ENCODE measurements around the gene LAMC3.

Gene LAMC3

DNA sequence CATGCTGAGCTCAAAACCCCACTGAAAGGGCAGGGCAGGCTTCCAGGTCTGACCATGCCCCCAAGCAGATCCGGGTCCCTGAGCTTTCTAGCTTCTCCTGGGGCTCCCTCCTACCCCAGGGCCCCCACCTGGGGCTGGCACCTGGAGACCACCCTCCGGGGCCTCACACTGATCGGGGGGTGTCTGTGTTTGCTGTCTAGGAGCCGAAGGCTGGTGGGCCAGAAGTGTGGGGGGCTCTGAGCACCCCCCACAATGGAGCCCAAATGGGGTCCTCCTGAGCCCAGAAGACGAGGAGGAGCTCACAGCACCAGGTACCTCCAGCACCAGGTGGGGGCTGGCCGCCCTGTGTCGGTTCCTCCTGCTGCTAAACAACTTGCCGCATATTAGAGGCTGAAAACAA lies 39.8 kb downstream of the LAMC3 start:
- DNase-seq = no peak

DNA sequence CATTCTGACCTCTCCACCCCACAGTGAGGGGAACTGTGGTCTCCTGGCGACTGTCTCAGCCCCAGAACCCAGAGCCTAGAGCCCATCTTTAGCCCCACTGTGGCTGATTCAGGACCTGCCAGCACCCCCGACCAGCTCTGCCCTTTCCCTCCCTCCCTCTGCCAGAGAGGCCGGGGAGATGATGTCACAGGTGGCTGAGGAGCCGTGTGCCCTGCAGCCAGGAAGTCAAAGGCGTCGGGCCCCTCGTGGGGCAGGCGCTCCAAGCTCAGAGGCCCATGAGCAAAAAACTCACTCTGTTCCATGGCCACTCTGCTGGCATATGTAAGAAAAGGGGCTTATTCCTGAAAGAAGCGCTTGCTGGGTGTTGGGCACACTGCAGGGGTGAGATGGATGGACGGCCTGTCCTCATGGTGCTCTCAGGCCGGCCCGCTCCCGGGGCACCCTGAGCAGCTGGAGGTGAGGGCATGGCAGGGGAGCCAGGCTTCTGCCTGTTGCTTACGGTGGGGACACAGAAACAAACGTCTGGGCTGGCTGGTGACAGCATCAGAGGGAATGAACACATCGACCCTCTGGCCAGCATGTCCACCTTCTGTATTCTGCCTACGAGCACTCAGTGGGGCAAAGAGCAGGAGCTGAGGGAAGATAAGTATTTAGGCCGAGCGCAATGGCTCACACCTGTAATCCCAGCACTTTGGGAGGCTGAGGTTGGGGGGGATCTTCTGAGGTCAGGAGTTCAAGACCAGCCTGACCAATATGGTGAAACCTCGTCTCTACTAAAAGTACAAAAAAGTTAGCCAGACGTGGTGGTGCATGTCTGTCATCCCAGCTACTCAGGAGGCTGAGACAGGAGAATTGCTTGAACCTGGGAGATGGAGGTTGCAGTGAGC lies 41.1 kb downstream of the LAMC3 start:
- DNase-seq = no peak

DNA sequence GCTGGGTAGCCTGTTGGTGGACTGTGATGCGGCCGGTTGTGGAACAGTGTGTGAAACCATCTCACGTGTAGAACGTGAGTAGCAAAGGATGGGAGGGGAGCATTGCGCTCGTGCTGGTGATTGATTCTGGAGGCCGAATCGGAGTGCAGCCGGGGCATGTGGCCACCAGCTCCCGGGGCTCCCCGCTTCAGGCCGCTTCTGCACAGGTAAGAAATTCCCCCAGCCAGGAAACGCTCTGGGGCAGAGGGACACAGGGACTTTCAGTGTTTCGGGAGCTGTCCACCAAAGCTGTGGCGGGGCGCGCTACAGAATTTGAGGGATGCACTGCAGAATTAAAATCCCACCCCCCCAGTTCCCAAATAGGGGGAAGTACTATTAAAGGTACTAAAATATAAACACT lies 41.9 kb downstream of the LAMC3 start:
- no peak for DNase-seq

DNA sequence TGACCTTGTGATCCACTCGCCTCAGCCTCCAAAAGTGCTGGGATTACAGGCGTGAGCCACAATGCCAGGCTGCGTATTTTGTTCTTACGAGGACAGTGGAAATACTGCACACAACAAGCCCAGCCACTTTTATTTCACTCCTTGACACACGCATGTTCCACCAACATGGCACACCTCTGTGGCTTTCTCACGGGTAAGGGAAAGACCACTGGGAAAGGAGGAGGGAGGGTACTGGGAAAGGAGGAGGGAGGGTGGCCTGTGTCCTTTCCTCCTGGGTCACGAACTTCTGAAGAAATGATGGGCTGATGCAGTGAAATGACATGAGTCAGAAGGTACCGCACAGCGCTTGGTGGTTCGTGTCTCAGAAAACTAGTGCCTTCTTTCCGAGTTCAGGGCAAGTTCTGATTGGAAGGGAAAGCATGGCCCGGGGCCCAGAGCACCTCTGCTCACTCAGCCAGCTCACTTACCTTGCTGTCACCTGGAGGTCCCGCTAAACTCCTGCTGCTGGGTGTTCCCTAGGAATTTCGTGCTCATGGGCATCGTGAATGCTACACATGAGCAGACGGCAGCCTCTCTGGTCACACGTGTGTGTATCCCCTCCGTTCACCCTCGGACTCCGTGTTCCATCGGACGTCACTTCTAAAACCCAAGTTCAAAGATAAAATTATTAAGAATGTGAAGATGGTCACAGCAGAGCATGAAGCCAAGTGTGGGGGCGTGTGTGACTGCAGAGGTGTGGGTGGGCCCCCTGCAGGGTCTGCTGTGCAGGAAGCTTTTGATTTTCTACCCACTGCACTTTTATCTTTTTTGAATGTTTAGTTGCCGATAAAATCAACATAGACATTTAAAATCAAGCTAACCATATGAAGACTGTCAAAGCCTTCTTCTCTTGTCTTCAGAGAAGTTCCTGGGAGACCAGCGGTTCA lies 42.9 kb downstream of the LAMC3 start:
- DNase-seq = no peak

DNA sequence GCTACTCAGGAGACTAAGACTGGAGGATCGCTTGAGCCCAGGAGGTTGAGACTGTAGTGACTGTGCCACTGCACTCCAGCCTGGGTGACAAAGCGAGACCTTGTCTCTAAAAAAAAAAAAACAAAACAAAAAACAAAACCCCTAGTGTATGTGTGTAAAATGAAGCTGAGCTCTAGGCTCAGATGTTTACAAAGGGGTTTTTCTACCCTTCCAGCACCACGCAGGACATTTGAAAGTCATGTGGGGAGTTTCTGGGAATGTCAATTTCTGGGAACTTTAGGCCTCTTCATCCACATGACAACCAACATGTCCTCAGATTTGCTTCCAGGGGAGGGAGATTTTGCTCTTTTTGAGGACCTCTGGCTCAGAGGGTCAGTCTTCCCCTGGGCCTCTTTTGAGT lies 44.9 kb downstream of the LAMC3 start:
- DNase-seq = no peak

DNA sequence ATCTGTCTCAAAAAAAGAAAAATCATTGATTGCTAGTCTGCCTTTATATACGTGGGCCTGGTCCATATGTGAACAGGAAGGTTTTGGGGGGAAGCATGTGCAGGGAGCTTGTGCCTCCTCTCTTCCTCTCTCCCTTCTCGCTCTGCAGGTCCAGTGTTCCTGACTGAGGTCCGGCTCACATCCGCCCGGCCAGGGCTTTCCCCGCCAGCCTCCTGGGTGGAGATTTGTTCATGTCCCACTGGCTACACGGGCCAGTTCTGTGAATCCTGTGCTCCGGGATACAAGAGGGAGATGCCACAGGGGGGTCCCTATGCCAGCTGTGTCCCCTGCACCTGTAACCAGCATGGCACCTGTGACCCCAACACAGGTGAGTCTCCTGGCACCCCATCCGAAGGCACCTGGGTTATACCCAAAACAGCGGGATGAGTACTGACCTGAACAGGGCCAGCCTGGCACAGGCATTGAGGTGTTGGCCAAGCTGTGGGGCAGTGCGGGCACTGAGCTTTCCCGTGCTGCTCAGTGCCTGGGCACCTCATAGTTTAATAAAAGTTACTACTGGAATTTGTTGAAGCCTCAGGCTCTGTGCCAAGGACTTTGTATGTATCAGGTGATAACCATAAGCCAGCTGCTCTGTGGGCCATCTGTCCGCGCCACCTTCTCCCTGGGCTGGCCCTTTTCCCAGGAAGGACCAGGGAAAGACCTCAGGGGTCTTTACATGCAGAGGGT lies 48.0 kb downstream of the LAMC3 start:
- DNase-seq = no peak

DNA sequence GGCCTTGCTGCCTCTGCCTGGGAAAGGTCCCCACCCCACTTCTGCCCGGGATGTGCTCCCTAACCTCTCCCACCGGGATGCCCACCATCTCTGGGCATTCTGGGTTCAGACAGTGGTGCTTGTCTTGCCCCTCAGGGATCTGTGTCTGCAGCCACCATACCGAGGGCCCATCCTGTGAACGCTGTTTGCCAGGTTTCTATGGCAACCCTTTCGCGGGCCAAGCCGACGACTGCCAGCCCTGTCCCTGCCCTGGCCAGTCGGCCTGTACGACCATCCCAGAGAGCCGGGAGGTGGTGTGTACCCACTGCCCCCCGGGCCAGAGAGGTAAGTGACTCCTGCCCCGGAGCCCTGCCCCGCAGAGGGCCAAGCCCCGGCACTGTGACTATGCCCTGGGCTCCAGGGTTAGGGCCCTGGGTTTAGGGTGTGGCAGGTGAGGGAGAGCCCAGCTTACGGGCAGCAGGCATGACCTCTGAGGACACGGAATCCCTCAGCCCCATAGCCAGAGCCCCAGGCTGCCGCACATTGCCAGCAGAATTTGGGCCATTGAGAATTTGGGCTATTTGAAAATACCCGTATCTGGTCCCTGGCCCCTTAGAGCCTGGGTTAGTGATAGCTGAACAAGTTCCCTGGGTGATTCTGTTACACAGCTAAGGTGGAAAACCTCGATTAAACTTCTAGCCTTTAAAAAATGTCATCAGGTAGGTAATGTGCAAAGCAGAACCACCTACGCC lies 52.1 kb downstream of the LAMC3 start:
- no peak for DNase-seq

DNA sequence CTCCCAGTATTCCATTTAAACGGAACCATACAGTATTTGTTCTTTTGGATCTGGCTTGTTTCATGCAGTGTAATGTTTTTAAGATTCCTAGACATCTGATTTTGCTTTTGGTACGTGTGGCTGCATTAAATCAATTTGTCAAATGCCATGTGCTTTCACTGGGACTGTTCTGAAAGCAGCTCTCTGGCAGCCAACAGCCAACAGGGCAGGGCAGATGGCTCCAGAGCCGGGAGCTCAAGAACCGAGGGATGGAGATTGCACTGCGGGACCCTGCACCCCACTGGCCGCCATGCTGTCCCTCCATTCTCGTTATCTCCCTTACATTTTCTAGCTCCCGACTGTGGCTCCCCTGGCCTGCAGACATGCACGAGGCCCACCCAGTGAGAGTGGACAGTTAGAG lies 54.0 kb downstream of the LAMC3 start:
- DNase-seq = no peak

DNA sequence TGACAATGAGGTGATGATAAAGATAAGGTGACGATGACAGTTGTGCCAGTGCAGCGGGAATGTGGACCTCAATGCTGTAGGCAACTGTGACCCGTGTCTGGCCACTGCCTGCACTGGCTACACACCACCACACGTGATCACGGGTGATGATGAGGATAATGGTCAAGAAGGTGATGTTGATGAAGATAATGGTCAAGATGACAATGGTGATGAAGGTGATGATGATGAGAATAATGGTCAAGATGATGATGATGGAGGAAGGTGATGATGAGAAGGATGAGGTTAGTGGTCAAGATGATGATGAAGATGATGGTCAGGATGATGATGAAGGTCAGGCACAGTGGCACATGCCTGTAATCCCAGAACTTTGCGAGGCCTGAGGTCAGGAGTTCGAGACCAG lies 56.6 kb downstream of the LAMC3 start:
- DNase-seq = no peak

DNA sequence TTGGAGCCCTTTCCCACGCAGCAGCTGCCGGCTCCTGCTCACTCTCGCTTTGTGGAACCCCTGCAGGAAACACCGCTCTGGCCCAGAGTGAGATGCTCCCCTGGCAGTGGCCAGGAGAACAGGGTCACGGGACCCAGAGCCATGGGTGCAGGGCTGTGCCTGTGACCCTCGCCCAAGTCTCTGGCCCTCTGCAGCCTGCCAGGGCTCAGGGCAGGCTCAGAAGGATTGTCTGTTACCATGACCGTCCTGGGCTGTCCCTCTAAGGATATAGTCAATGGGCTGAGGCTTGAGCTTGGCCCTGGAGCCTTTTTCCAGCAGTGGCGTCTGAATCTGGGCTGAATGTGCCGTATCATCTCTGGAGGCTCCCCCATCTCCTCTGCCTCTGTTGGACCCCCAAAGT lies 58.7 kb downstream of the LAMC3 start:
- no peak for DNase-seq

DNA sequence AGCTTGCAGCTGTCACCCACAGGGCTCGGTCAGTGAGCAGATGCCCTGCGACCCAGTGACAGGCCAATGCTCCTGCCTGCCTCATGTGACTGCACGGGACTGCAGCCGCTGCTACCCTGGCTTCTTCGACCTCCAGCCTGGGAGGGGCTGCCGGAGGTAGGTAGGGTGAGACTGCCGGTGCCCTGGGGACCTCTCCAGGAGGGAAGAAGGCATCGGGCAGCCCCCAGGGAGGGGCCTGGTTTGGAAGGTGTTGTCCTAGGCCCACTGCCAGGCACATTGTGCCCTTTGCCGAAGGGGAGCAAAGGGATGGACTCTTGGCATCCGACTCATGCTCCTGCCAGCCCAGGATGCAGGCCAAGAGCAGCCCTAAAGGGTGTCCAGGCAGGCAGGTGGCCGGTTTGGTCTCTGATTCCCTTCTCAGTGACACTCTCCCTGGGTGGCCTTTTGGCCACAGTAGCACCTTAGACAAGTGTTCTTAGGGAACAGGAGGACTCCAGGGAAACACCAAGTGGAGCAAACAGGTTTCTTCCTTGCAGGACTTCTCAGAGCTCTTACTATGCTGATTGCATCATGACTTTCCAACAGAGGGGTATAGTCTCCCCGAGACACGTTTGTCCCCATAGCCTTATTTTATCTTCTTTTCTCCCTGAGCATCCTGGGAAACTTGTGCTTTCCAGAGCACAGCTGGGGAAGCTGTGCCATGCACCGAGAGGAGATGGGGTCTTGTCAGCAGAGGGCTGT lies 59.3 kb downstream of the LAMC3 start:
- no peak for DNase-seq

DNA sequence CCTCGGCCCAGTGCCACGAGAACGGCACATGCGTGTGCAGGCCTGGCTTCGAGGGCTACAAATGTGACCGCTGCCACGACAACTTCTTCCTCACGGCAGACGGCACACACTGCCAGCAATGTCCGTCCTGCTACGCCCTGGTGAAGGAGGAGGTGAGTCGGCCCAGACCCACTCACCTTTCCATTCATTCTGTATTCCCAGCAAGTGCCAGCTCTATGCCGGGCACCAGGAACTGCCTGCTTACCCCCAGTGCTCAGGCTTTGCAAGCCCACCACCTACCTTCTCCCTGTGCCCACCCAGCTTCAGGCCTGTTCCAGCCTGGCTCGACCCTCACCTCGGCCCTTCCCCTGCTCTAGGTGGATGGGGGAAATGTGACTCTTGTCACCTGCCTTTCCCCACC lies 60.7 kb downstream of the LAMC3 start:
- DNase-seq = no peak

DNA sequence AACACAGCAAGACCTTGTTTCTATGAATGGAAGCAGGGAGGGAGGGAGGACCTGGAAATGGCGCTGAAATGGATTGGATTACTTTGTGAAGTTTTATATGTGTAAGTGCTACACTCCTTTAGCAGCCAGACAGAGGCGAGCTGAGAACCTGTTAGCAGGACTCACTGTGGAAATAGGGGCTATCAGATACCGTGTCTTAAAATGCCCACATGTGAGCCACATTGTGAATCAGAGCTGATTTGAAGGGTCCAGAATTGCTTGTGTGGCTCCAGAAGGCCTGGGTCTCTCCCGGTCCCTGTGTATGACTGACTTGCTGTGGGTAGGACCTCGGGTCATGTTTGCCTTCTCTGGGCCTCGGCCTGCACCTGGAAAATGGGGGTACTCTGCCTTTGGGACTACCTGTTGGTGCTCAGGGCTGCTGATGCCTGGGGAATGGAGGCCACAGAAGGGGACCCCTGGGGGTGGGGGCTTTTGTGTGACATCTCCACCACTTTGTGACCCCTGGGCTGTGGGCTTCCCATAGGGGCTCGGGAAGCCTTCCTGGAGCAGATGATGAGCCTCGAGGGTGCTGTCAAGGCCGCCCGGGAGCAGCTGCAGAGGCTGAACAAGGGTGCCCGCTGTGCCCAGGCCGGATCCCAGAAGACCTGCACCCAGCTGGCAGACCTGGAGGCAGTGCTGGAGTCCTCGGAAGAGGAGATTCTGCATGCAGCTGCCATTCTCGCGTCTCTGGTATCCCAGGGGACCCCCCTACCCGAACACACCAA lies 63.3 kb downstream of the LAMC3 start:
- DNase-seq = no peak

DNA sequence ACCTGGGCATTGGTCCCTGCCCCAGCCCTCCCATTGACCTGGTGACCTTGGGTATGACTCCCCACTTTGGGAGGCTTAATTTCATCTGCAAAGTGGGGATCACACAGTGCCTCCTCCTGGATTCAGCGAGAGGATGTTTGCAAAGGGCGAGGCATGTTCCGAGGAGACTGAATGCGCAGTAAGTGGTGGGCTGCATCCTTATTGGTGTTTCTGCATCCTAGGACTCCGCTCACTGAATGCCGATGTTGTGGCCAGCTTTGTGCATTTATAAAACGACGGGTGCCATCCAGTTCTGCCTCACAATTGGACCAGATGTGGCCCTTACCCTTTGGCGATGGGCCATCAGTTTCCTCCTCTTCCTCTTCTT lies 63.9 kb downstream of the LAMC3 start:
- DNase-seq = no peak

DNA sequence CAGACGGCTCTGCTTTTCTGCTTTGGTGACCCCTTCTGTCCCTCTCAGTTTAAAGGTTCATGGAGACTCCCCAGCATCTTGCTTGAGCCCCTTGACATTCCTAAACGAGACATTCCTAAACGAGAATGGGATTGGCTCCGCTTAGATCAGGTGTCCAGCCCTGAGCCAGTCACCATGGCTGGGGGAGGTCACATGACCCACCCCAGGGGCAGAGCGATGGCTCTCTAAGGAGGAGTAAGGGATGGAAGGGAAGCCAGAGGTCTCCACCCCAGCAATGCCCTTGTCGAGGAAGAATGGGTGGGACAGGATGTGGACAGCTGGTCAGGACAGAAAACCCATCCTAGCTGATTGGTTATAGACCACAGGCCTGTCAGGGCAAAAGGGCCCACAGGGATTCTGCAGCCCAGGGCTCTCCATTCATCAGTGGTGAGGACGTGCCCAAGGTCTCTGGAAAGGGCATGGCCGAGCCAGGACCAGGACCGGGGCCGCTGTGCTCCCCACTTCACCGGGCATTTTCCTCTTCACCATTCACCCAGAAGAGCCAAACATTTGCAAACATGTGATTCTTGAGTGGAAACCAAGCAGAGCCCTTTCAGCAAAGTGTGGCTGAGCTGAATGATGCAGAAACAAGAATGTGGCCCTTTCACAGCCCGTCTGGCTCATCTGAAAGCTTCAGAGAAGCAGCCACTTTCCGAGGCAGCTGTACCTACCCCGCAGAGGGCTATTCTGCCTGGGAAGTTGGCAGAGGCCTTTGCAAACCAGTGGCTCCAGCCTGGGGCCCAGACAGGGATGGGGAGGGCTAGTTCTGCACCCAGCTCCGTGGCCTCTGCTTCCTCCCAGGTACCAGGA lies 67.6 kb downstream of the LAMC3 start:
- DNase-seq = no peak

DNA sequence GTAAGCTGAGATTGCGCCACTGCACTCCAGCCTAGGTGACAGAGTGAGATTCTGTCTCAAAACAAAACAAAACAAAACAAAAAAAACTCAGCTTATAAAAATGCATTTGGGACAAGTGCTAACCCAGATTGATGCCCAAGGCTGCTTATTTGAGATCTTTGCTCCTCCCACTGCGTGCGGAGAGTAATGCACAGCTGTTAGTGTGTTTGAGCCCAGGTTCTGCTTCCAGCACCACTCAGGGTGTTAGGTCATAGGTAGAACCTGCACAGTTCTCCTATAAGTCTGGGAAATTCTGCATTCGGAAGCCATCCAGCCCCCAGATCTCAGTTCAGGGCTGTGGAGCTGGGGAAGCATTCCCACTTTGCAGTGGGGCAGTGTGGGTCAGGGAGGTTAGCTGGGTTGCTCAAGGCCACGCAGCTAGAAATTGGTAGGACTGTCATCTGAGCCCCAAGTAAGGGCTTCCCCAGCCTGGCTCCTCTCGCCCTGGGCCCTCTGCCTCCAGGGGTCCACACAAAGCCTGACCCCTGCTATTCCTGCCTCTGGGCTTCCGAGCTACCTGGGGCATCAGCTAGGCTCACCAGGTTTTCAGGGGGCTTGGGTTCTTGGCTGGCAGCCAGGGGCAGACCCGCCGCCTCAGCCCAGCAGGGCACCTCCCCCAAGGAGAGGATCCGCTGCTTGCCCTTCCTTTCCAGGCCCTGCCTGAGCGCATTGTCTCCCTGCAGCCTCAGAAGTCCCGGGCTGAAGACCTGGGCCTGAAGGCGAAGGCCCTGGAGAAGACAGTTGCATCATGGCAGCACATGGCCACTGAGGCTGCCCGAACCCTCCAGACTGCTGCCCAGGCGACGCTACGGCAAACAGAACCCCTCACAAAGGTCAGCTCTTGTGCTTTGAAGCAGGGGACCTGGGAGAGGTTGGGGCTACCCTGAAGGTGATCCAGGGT lies 69.7 kb downstream of the LAMC3 start:
- DNase-seq = no peak

DNA sequence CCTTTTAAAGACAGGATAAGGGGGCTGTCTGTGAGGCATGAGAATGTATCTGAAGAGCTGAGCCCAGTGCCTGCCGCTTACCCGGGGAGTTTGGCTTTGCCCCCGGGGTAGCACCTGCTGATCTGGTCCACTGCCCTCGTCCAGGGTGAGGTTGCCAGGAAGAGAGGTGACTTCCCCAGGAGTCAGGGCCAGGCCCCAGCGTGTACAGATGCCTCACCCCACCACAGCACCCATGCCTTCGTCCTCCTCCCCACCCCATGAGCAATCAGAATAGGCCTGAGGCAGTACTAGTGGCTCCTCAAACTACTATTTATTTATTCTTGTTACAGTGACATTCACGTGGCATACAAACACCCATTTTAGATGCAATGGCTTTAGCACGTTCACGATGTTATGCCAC lies 71.6 kb downstream of the LAMC3 start:
- no peak for DNase-seq

DNA sequence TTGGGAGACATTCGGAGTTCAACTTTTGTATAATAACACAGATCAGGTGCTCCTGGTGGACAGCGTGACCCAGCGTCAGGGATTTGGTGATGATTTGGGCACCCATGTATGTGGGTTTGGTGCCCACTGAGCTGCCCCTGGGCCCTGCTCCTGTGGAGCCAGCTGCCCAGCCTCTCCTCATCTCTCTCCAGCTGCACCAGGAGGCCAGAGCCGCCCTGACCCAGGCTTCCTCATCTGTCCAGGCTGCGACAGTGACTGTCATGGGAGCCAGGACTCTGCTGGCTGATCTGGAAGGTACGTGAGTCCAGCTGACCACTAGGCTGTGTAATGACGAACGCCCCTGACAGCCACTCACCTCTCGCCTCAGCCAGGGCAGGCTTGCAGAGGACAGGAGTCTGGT lies 72.9 kb downstream of the LAMC3 start:
- no peak for DNase-seq

Measured in activated gamma-delta T cell treated with Interleukin-2 at 50 U/mL for 16 hours (primary cell).